OCI-LY1 (cell line): ENCODE measurements around the gene CELSR1.

Source experiments
- CTCF ChIP-seq: fragments of 200-600 bp; sonication (generic), shearing (Covaris generic); IDR thresholded peaks from 2 replicates; pipeline ENCODE4 v1.5.1; 2017; ENCODE audit warnings: mild to moderate bottlenecking, antibody characterized with exemption, low read length, moderate library complexity, mixed read lengths
- EZH2 ChIP-seq: fragments of 200-600 bp; sonication (generic), shearing (Covaris generic); IDR thresholded peaks from 2 replicates; pipeline ENCODE4 v1.8.0; 2017; ENCODE audit warnings: borderline replicate concordance, mixed run types, mild to moderate bottlenecking, antibody characterized with exemption, low read length, moderate library complexity, mixed read lengths

- no peak for TF ChIP-seq CTCF
- no peak for TF ChIP-seq EZH2
Measured at GRCh38 chr22:46373159-46373558, 164.3 kb downstream of the CELSR1 start.
